ENCODE measurements around the gene EID3.

GRCh38 chr12:104286516-104287482 is 16.7 kb upstream of the EID3 start:
- TF ChIP-seq CTCF (IDR thresholded peaks at IDR 0.05; ENCODE audit: low read depth, low read length) (no peak), EZH2phosphoT487 (IDR thresholded peaks at IDR 0.05; ENCODE audit: low read depth) (no peak)
